Osteoblast (primary cell): Measurements from ENCODE around the gene PHLPP1. TPM values are rescaled to one million over a fixed set of nuclear protein-coding genes. Genes with fewer than 3 reads are reported as not detected.

Source experiments
- DNase-seq: peaks from one replicate; pipeline ENCODE4 v3.0.0; 2011; ENCODE audit warnings: low spot score, mixed read lengths; ENCODE audit not compliant: insufficient read length; ENCODE audit errors: missing footprints
- H2AFZ ChIP-seq: 2 replicates; pipeline ENCODE4 v1.6.0; 2011; ENCODE audit warnings: mild to moderate bottlenecking, low read length
- H3K27ac ChIP-seq: 2 replicates; pipeline ENCODE4 v1.5.1; 2011; ENCODE audit warnings: mild to moderate bottlenecking, low read depth, low read length, moderate library complexity
- H3K27me3 ChIP-seq: 2 replicates; pipeline ENCODE4 v1.6.0; 2012; ENCODE audit warnings: mild to moderate bottlenecking, control low read depth, inconsistent platforms, low read length, moderate library complexity; ENCODE audit not compliant: insufficient read depth
- H3K36me3 ChIP-seq: 2 replicates; pipeline ENCODE4 v1.5.1; 2011; ENCODE audit warnings: mild to moderate bottlenecking, low read length, control low read depth, moderate library complexity; ENCODE audit not compliant: insufficient read depth
- H3K4me1 ChIP-seq: 2 replicates; pipeline ENCODE4 v1.5.1; 2011; ENCODE audit warnings: mild to moderate bottlenecking, low read length, control low read depth, moderate library complexity; ENCODE audit not compliant: insufficient read depth
- H3K4me2 ChIP-seq: 2 replicates; pipeline ENCODE4 v1.6.0; 2011; ENCODE audit warnings: mild to moderate bottlenecking, low read length; ENCODE audit not compliant: insufficient read depth
- H3K4me3 ChIP-seq: fragments of 200-600 bp; sonication (generic); 3 replicates; pipeline ENCODE4 v1.5.1; 2012; ENCODE audit warnings: mild to moderate bottlenecking, low read length, inconsistent platforms; ENCODE audit not compliant: insufficient read depth
- H3K79me2 ChIP-seq: 2 replicates; pipeline ENCODE4 v1.6.0; 2012; ENCODE audit warnings: mild to moderate bottlenecking, low read length, control low read depth, inconsistent platforms; ENCODE audit not compliant: insufficient read depth
- H3K9me3 ChIP-seq: 2 replicates; pipeline ENCODE4 v1.5.1; 2011; ENCODE audit warnings: low read depth, low read length, control low read depth
- H4K20me1 ChIP-seq: 2 replicates; pipeline ENCODE4 v1.6.0; 2012; ENCODE audit warnings: mild to moderate bottlenecking, low read length, control low read depth; ENCODE audit not compliant: insufficient read depth
- total RNA-seq: library from RNA; depleted of rRNA; stranded (reverse); fragments of >200 nt; gene quantifications from 2 replicates; pipeline ENCODE4 v1.2.3, GENCODE V29; 2012
- TF ChIP-seq, protein P1 (sequence below): IDR thresholded peaks from 2 replicates; pipeline ENCODE4 v1.5.1; 2011; ENCODE audit warnings: mild to moderate bottlenecking, low read depth, low read length, moderate library complexity; ENCODE audit errors: extremely low read depth

PHLPP1 gene
- total RNA-seq, 1 donor = 6.9 TPM

DNA sequence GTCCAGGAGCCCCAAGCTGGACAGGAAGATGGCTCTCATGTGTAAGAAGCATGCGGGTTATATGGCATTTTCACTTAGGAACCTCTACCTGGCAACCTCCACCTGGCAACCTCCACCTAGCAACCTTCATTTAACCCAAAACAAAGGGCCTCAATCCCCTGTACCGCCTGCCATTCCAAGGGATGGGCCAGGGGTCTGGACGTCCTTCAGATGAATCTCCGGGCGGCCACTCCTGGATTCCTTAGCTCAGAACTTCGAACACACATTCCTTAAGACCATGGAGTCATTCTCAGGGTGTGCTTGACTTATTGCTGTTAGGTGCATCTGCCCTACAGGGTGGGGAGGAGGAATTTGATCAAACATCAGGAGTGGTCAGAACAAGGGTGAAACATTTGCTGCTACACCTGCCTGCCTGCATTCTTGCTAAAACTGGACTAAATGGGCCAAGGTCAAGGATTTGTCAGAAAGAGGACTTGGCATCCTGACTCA is 277.6 kb downstream of the PHLPP1 start:
- H3K27ac ChIP-seq = no peak overlapping the region
- no peaks in the 10 kb centered on the region for H3K36me3 ChIP-seq
- H3K79me2 ChIP-seq = no peaks in the 10 kb centered on the region
- H3K9me3 ChIP-seq = no peaks in the 10 kb centered on the region
- no peaks in the 10 kb centered on the region for H3K4me1 ChIP-seq
- peaks cover 4% of the 10 kb centered on the region for H3K27me3 ChIP-seq
- no peak for DNase-seq
- no peak overlapping the region for H3K4me3 ChIP-seq
- TF ChIP-seq, protein P1, sequence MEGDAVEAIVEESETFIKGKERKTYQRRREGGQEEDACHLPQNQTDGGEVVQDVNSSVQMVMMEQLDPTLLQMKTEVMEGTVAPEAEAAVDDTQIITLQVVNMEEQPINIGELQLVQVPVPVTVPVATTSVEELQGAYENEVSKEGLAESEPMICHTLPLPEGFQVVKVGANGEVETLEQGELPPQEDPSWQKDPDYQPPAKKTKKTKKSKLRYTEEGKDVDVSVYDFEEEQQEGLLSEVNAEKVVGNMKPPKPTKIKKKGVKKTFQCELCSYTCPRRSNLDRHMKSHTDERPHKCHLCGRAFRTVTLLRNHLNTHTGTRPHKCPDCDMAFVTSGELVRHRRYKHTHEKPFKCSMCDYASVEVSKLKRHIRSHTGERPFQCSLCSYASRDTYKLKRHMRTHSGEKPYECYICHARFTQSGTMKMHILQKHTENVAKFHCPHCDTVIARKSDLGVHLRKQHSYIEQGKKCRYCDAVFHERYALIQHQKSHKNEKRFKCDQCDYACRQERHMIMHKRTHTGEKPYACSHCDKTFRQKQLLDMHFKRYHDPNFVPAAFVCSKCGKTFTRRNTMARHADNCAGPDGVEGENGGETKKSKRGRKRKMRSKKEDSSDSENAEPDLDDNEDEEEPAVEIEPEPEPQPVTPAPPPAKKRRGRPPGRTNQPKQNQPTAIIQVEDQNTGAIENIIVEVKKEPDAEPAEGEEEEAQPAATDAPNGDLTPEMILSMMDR = no peak
- H3K4me2 ChIP-seq = no peak overlapping the region
- H4K20me1 ChIP-seq = no peaks in the 10 kb centered on the region
- H2AFZ ChIP-seq = no peak overlapping the region

DNA sequence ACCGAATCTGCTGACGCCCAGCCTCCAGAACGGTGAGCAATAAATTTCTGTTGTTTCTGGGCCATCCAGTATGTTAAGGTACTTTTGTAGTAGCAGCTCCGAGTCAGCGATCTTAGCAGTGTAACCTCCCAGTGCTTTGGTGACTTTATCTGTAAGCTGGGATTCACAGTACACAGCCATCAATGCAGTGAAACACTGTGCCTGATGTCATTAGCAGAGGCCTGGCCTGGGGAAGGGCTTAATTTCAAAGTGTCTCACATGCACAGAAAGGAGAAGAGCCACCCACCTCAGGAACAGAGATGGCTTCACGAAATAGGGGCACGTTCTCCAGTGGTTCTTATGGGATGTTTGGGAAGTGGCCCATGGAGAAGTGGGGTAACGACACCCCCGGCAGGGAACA is 281.2 kb downstream of the PHLPP1 start:
- Histone ChIP-seq H3K4me3 (no peak overlapping the region), H3K4me2 (no peak overlapping the region), H3K36me3 (no peaks in the 10 kb centered on the region), H3K9me3 (no peaks in the 10 kb centered on the region), H3K4me1 (peaks cover 3% of the 10 kb centered on the region), H3K27ac (no peak overlapping the region), H2AFZ (no peak overlapping the region), H3K79me2 (no peaks in the 10 kb centered on the region), H4K20me1 (no peaks in the 10 kb centered on the region), H3K27me3 (peaks cover 9% of the 10 kb centered on the region)
- no peak for DNase-seq
- TF ChIP-seq, protein P1 = no peak

DNA sequence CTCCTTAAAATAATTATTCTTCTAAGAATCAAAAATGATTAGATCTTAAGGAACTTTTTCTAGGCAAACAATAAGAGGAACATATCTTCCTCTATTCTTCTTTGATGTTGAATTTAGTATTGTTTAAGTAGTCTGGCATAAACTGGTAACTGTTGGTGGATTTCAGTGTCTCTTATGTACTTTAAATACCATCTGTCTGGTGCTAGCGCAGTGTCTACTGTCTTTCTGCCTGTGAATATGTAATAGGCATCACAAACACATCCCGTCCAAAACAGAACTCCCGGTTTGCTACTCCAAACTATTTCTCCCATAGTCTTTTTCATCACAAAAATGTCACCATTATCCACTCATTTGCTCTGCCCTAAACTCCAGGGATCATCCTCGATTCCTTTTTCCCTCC is 281.7 kb downstream of the PHLPP1 start:
- TF ChIP-seq, protein P1 = no peak
- no peak overlapping the region for H3K4me2 ChIP-seq
- no peaks in the 10 kb centered on the region for H3K79me2 ChIP-seq
- no peaks in the 10 kb centered on the region for H3K9me3 ChIP-seq
- H4K20me1 ChIP-seq = no peaks in the 10 kb centered on the region
- H3K4me3 ChIP-seq = no peak overlapping the region
- peaks cover 3% of the 10 kb centered on the region for H3K4me1 ChIP-seq
- H3K27ac ChIP-seq = no peak overlapping the region
- peaks cover 9% of the 10 kb centered on the region for H3K27me3 ChIP-seq
- no peaks in the 10 kb centered on the region for H3K36me3 ChIP-seq
- H2AFZ ChIP-seq = no peak overlapping the region
- no peak for DNase-seq

DNA sequence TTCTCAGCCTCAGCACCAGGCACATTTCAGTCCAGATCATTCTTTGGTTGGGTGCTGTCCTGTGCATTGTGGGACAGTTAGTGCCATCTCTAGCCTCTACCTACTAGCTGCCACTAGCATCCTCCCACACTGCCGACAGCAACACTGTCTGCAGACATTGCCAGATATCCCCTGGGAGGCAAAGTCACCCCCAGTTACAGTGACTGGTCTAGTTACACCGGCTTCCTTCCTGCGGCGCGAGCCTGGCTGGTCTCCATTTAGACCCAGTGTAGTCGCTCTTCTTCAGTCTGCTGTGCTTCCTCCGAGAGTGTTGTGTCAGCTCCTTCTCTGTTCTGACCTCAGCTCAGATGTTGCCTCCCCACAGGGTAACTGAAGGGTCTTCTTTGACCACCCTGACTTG is 283.1 kb downstream of the PHLPP1 start:
- Histone ChIP-seq H3K27ac (no peak overlapping the region), H3K4me2 (no peak overlapping the region), H3K4me1 (peaks cover 3% of the 10 kb centered on the region), H4K20me1 (no peaks in the 10 kb centered on the region), H3K36me3 (no peaks in the 10 kb centered on the region), H3K27me3 (peaks cover 9% of the 10 kb centered on the region), H2AFZ (no peak overlapping the region), H3K4me3 (no peak overlapping the region), H3K9me3 (no peaks in the 10 kb centered on the region), H3K79me2 (no peaks in the 10 kb centered on the region)
- DNase-seq = no peak
- TF ChIP-seq, protein P1 = no peak
